HepG2 (cell line): ENCODE results near the gene THRA. TPM values are rescaled to one million over a fixed set of nuclear protein-coding genes. Genes with fewer than 3 reads are reported as not detected.

Experiments
- ATAC-seq: fragments of 200-7000 bp; cut with Tn5 transposase; 3 replicates; pipeline ENCODE4 v1.9.1; 2020; ENCODE audit warnings: mild to moderate bottlenecking, moderate library complexity
- BruUV-seq: library from RNA; stranded (reverse); fragments of 400-500 nt; replicated peaks from 2 replicates; lab custom pipeline; 2021; lab: Mats Ljungman, UMichigan
- CTCF ChIA-PET: fragments of 300-600 bp; formaldehyde crosslinking; extraction: SDS; loops from one replicate; lab custom pipeline; 2021; ENCODE audit warnings: low total read pairs, inconsistent platforms, low intra/inter-chr PET ratio; lab: Yijun Ruan, JAX
- POLR2A ChIA-PET: fragments of 350-600 bp; sonication (Branson Sonifier 250); formaldehyde crosslinking; loops from one replicate; lab custom pipeline; 2020; ENCODE audit warnings: antibody characterized with exemption, inconsistent platforms; lab: Yijun Ruan, JAX
- DNase-seq: peaks from one replicate; pipeline ENCODE4 v3.0.0-alpha.2; 2015; ENCODE audit warnings: low spot score
- FAIRE-seq: peaks from 3 replicates; lab custom pipeline; 2011; peaks lifted over from hg19 to GRCh38; lab: Jason Lieb, UNC
- H2AFZ ChIP-seq: one replicate; pipeline ENCODE4 v1.6.1; 2011; ENCODE audit warnings: low read length, inconsistent platforms
- H3K27ac ChIP-seq: fragments of 300-600 bp; 3 replicates; pipeline ENCODE4 v1.8.0; 2011; ENCODE audit warnings: mixed run types, mild to moderate bottlenecking, mixed read lengths, low read length, inconsistent platforms; ENCODE audit not compliant: insufficient read depth; ENCODE audit errors: extremely low read length
- H3K27me3 ChIP-seq, 2 experiments: fragments of 200-600 bp in 1 of 2; 2 replicates in 1 of 2; 3 replicates in 1 of 2; pipeline versions ENCODE4 v1.6.0 to v1.8.0; 2011; ENCODE audit warnings: low read length in 2 of 2, mild to moderate bottlenecking in 2 of 2, moderate library complexity in 2 of 2, inconsistent platforms in 1 of 2; ENCODE audit not compliant: insufficient read depth in 2 of 2, control insufficient read depth in 1 of 2
- H3K36me3 ChIP-seq, 2 experiments: fragments of 200-600 bp in 1 of 2; replicated peaks in 1 of 2; 2 replicates in 1 of 2; 3 replicates in 1 of 2; pipeline versions ENCODE4 v1.5.1 to v1.8.0; 2011; ENCODE audit warnings: low read length in 2 of 2, inconsistent platforms in 1 of 2; ENCODE audit not compliant: insufficient read depth in 2 of 2, control insufficient read depth in 1 of 2
- H3K4me1 ChIP-seq: 2 replicates; pipeline ENCODE4 v1.5.1; 2012; ENCODE audit warnings: low read length, inconsistent platforms; ENCODE audit not compliant: insufficient read depth
- H3K4me2 ChIP-seq: 2 replicates; pipeline ENCODE4 v1.6.0; 2011; ENCODE audit warnings: low read depth, low read length, inconsistent platforms
- H3K4me3 ChIP-seq, 3 experiments: fragments of 200-600 bp in 1 of 3; sonication (generic), shearing (Covaris generic) in 1 of 3; replicated peaks in 1 of 3; 2 replicates each; pipeline ENCODE4 v1.5.1; 2011 to 2016; ENCODE audit warnings: low read length in 3 of 3, inconsistent platforms in 2 of 3, low read depth in 2 of 3, mild to moderate bottlenecking in 2 of 3, control low read depth in 1 of 3, mixed read lengths in 1 of 3; ENCODE audit not compliant: insufficient read depth in 1 of 3
- H3K79me2 ChIP-seq: one replicate; pipeline ENCODE4 v1.6.1; 2011; ENCODE audit warnings: low read length, inconsistent platforms; ENCODE audit not compliant: insufficient read depth
- H3K9ac ChIP-seq: 2 replicates; pipeline ENCODE4 v1.6.0; 2011; ENCODE audit warnings: mild to moderate bottlenecking, low read depth, low read length, inconsistent platforms; ENCODE audit not compliant: insufficient read depth
- H3K9me3 ChIP-seq: 2 replicates; pipeline ENCODE4 v1.5.1; 2012; ENCODE audit warnings: mild to moderate bottlenecking, low read length
- H4K20me1 ChIP-seq: 2 replicates; pipeline ENCODE4 v1.6.0; 2011; ENCODE audit warnings: inconsistent platforms, mild to moderate bottlenecking, low read length, moderate library complexity; ENCODE audit not compliant: insufficient read depth
- CC2D1A ChIP-seq: sonication (generic); formaldehyde crosslinking; IDR thresholded peaks from 2 replicates; pipeline ENCODE4 v1.8.1; 2023; ENCODE audit warnings: mild to moderate bottlenecking, missing genetic modification reagents
- ELF1 ChIP-seq: sonication (generic); formaldehyde crosslinking; IDR thresholded peaks from 2 replicates; pipeline ENCODE4 v1.4.0; 2020; ENCODE audit warnings: missing genetic modification reagents
- FOXK2 ChIP-seq: fragments of 450-650 bp; IDR thresholded peaks from 2 replicates; pipeline ENCODE4 v1.6.1; 2016
- HNRNPUL1 ChIP-seq: fragments of 200-400 bp; formaldehyde crosslinking; IDR thresholded peaks from 2 replicates; pipeline ENCODE4 v1.6.1; 2017; ENCODE audit warnings: low read depth, mild to moderate bottlenecking, low read length, moderate library complexity
- IRF1 ChIP-seq: sonication (generic); formaldehyde crosslinking; IDR thresholded peaks from 2 replicates; pipeline ENCODE4 v1.4.0; 2020; ENCODE audit warnings: low read depth, mild to moderate bottlenecking, missing genetic modification reagents
- ISX ChIP-seq: sonication (generic); formaldehyde crosslinking; conservative IDR thresholded peaks from 2 replicates; pipeline ENCODE4 v1.5.0; 2020; ENCODE audit warnings: missing genetic modification reagents
- RAD21 ChIP-seq: fragments of 450-650 bp; formaldehyde crosslinking; IDR thresholded peaks from 2 replicates; pipeline ENCODE4 v1.5.0; 2020; ENCODE audit warnings: mild to moderate bottlenecking
- RBAK ChIP-seq: sonication (generic); formaldehyde crosslinking; IDR thresholded peaks from 2 replicates; pipeline ENCODE4 v1.5.1; 2020; ENCODE audit warnings: mild to moderate bottlenecking, missing genetic modification reagents
- ZNF790 ChIP-seq: sonication (generic); formaldehyde crosslinking; IDR thresholded peaks from 2 replicates; pipeline ENCODE4 v1.8.0; 2022; ENCODE audit warnings: missing genetic modification reagents, mild to moderate bottlenecking, borderline replicate concordance
- ZNF841 ChIP-seq: sonication (generic); formaldehyde crosslinking; IDR thresholded peaks from 2 replicates; pipeline ENCODE4 v1.8.1; 2023; ENCODE audit warnings: missing genetic modification reagents, borderline replicate concordance
- ZNF878 ChIP-seq: sonication (generic); formaldehyde crosslinking; IDR thresholded peaks from 2 replicates; pipeline ENCODE4 v1.8.1; 2023; ENCODE audit warnings: mild to moderate bottlenecking, missing genetic modification reagents, moderate library complexity
- WGBS: methylation state at CpG from one replicate; pipeline ENCODE4 v1.1.6; 2017; ENCODE audit warnings: low lambda C conversion rate; 5-methylcytosine and 5-hydroxymethylcytosine counted together
- in situ Hi-C: cut with HindIII; loops from 2 replicates; pipeline ENCODE4 v1.10.0; 2017; ENCODE audit warnings: low pct_unique_long_range_greater_than_20kb; ENCODE audit not compliant: extremely low pct_ligation_motif_present
- intact Hi-C: fragments of 100-400 bp; cut with micrococcal nuclease; formaldehyde crosslinking; loops from one replicate; pipeline ENCODE4 v1.10.0; 2022; ENCODE audit not compliant: unreplicated experiment
- polyA plus RNA-seq, 8 experiments: library from polyadenylated mRNA; depleted of rRNA in 3 of 8; stranded (reverse) in 7 of 8; unstranded in 1 of 8; fragments of >200 nt; fragmentation: Illumina TruSeq in 4 of 8; extraction: Trizol in 4 of 8; gene quantifications; 2 replicates each; pipeline versions ENCODE4 v1.2.1 to v1.2.3, GENCODE V29; 2011 to 2016; ENCODE audit warnings: low read depth in 4 of 8, missing spikeins in 1 of 8, mixed read lengths in 1 of 8; ENCODE audit not compliant: insufficient read depth in 1 of 8
- total RNA-seq, 5 experiments: library from RNA; depleted of rRNA; stranded (reverse); fragments of >200 nt; fragmentation: Illumina TruSeq; extraction: Trizol; gene quantifications; 2 replicates each; pipeline ENCODE4 v1.2.3, GENCODE V29; 2016; ENCODE audit warnings: low read depth in 1 of 5
- TF ChIP-seq, protein P1 (sequence below): sonication (generic); formaldehyde crosslinking; IDR thresholded peaks from 2 replicates; pipeline ENCODE4 v1.8.1; 2023; ENCODE audit warnings: mild to moderate bottlenecking, missing genetic modification reagents

The THRA gene
- total and polyA plus RNA-seq, 2 of the 13 experiments (the other 11 are each of a cell fraction or from before 2014, with no cell fraction given), result 8.0 to 9.9 TPM

- no peaks in the 10 kb centered on the region for H3K36me3 ChIP-seq
- 0 out of 2 replicates have a peak overlapping the region, but pooled peaks have one; percentile 5 for H3K9ac ChIP-seq
- DNase-seq (no peak), ATAC-seq (no peak), FAIRE-seq (no peak)
- intact Hi-C loops, result no loop called here
- peak overlapping the region; percentile 46 for H2AFZ ChIP-seq
- no peaks in the 10 kb centered on the region for H4K20me1 ChIP-seq
- H3K27me3 ChIP-seq, result peaks cover 4 to 45% of the 10 kb centered on the region in 2 experiments; a peak in 4 of 5 replicates
- 54% methylated on average over 8 of the region's 8 CpGs for WGBS
- H3K79me2 ChIP-seq, result peaks cover 7% of the 10 kb centered on the region
- TF ChIP-seq IRF1 (CRISPR knock-in tag) (0 out of 2 replicates have a peak, but pooled peaks have one; percentile 59), RBAK (CRISPR knock-in tag) (no peak)
- ChIA-PET CTCF (no interaction called here), POLR2A (interaction anchor here (0.9 to 1.4 kb wide), 4 partner anchors 42 to 259 kb away, joined by 3 to 4 read pairs (median 3); partner anchors contain the start of gene NR1D1)
- H3K9me3 ChIP-seq, result no peaks in the 10 kb centered on the region
- peaks cover 49% of the 10 kb centered on the region for H3K4me1 ChIP-seq
- no peak overlapping the region for H3K27ac ChIP-seq
- peak overlapping the region in 1 of 3 experiments; percentile 12; a peak in 1 of 6 replicates for H3K4me3 ChIP-seq
- in situ Hi-C loops, result no loop called here
- BruUV-seq, result no TSS peak
- peak overlapping the region; percentile 44 for H3K4me2 ChIP-seq
Observed at GRCh38 chr17:40058186-40058784, 4.5 kb upstream of the THRA start.

DNA sequence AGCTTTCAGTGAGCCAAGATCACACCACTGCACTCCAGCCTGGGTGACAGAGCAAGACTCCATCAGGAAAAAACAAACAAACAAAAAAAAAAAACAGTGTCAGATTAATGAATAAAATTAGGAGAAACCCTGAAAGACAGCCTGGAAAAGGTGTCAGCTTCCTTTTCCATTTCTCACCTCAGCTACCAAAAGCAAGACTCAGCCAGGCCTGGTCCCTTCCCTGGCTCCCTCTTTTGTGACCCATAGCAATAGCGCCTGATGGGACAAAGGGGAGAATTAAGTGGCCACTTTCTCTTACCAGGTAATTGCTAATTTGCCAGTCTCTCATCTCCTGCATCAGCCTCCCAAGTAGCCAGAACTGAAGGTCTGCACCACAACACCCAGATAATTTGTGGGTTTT, 3.9 kb upstream of the THRA start:
- Histone ChIP-seq H3K9me3 (no peaks in the 10 kb centered on the region), H3K4me1 (peaks cover 48% of the 10 kb centered on the region), H3K4me3 (no peak overlapping the region), H3K4me2 (peak overlapping the region; percentile 18; the same call in 1 of the 2 replicates), H2AFZ (no peak overlapping the region), H3K27me3 (peaks cover 4 to 45% of the 10 kb centered on the region in 2 experiments; a peak in 4 of 5 replicates), H3K36me3 (no peaks in the 10 kb centered on the region), H3K9ac (no peak overlapping the region), H3K79me2 (peaks cover 4% of the 10 kb centered on the region), H4K20me1 (no peaks in the 10 kb centered on the region), H3K27ac (no peak overlapping the region)
- no peak for ATAC-seq
- WGBS, result 63% methylated on average over 1 of the region's 1 CpG
- intact Hi-C loops (no loop called here), in situ Hi-C loops (no loop called here)
- CTCF ChIA-PET, result no interaction called here
- DNase-seq, result no peak
- POLR2A ChIA-PET, result interaction anchor here (0.9 to 1.4 kb wide), 5 partner anchors 42 to 259 kb away, joined by 3 to 4 read pairs (median 3); partner anchors contain the start of gene NR1D1
- TF ChIP-seq ZNF841 (CRISPR knock-in tag) (no peak), ISX (CRISPR knock-in tag) (no peak), ELF1 (no peak), ZNF790 (CRISPR knock-in tag) (no peak), HNRNPUL1 (no peak), RAD21 (CRISPR knock-in tag) (no peak), FOXK2 (no peak), CC2D1A (CRISPR knock-in tag) (no peak), ZNF878 (CRISPR knock-in tag) (no peak)
- TF ChIP-seq, protein P1, sequence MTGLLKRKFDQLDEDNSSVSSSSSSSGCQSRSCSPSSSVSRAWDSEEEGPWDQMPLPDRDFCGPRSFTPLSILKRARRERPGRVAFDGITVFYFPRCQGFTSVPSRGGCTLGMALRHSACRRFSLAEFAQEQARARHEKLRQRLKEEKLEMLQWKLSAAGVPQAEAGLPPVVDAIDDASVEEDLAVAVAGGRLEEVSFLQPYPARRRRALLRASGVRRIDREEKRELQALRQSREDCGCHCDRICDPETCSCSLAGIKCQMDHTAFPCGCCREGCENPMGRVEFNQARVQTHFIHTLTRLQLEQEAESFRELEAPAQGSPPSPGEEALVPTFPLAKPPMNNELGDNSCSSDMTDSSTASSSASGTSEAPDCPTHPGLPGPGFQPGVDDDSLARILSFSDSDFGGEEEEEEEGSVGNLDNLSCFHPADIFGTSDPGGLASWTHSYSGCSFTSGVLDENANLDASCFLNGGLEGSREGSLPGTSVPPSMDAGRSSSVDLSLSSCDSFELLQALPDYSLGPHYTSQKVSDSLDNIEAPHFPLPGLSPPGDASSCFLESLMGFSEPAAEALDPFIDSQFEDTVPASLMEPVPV (CRISPR knock-in tag), result no peak
- no TSS peak for BruUV-seq
- FAIRE-seq, result no peak
